COR-L47 (cell line): Measurements from ENCODE around the gene SMAD3.

Source experiments
- DNase-seq: peaks from one replicate; lab custom pipeline; 2025; lab: John Stamatoyannopoulos, UW

Gene SMAD3

DNA sequence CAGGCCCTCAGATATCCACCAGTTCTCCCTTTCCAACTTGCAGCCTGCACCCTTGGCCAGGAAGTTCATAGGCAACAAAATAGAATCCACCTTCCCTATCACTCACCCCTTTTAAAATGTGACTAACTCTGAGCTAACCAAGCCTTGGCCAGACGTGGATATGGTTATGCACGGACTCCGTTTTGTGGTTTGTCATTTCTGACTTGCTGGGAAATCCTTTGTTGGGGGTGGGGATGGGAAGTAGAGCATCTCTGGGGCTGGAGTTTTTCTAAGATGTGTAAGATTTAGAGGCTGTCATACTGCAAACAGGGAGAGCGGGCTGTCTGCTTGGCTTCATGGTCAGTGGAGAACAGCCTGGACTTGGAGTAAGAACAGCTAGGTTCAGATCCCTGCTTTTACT lies 62.6 kb downstream of the SMAD3 start:
- no peak for DNase-seq

DNA sequence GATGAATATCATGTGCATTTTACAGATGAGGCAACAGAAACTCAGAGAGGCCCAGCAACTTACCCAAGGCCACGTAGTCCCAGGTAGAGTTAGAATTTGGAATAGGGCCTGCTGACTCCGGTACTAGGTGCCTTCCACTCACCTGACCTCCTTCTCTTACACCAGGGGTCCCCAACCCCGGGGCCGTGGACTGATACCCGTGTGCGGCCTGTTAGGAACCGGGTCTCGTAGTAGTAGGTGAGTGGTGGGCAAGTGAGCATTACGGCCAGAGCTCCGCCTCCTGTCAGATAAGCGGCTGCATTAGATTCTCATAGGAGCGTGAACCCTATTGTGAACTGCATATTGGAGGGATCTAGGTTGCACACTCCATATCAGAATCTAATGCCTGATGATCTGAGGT lies 64.8 kb downstream of the SMAD3 start:
- DNase-seq = no peak

DNA sequence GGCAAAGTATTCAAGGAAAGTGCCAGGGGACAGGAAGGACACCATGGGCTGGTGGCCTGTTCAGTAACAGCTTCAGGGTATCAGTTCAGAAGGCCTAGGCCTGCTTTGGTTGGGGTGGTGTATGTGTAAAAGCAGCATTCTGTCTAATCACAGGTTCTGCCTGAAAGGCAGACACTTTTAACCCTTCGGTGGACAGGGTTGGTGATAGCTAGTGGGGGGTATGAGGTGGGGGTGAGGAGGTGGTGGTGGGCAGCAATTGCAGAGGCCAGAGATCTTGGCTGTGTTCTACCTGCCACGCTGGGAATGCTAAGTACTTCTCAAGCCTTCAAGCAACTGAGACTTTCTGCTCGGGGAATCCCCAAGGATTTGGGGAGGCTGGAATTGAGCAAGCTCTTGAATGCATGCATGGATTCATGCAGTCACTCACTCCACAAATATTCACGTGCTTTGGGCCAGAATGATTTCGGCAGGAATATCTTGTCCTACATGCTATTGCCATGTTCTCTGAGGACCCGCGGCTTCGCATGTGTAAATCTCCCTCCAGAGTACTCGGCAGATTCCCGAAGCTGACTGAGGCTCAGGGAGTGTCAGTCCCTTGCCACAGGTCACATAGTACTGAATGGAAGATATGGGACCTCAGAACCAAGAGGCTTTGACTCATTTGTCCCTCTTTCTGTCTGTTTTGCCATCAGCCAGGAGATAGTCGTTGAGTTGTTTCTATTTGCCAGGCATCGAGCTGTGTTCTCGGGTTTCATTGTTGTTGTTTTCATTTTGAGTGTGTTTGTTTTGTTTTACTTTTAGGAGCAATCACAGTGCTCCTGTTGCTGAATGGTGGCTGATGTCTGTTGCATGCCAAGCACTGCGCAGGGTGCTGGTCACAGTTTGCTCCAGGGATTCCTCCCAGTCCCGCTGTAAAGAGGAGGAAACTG lies 65.5 kb downstream of the SMAD3 start:
- DNase-seq = no peak

DNA sequence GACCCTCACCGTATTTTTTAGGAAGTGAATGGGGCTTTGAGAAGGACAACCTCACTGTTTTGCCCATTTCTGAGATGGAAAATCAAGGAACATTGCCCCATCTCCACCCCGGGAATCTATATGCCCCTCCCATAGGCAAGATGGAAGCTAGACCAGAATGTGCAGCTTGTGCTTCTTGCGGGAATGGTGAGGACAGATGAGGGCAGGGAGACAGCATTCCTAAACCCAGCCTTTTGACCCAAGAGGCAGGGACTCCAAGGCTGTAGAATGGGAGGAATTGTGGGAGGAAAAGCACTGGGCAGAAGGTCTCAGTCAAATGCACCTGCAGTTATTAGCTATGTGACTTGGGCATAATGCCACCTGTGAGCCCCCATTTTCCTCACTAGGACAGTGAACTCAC lies 66.9 kb downstream of the SMAD3 start:
- DNase-seq = no peak

DNA sequence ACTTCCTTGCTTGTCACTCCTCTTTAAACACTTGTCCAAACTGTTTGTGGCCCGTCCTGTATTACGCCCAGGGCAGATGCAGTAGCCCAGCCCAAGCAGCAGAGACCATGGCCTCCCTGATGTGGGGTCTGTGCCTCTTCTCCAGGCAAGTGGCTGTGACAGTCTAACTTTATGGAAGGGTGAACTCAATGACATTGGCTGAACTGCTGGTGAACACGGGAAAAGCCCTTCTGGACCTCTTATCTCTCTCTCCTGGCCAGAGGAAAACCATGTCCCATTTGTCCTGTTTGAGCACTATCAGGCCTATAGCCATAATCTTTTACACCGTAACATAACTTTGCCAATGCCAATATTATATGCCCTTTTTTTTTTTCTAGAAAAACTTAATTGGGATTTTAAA lies 67.6 kb downstream of the SMAD3 start:
- no peak for DNase-seq

DNA sequence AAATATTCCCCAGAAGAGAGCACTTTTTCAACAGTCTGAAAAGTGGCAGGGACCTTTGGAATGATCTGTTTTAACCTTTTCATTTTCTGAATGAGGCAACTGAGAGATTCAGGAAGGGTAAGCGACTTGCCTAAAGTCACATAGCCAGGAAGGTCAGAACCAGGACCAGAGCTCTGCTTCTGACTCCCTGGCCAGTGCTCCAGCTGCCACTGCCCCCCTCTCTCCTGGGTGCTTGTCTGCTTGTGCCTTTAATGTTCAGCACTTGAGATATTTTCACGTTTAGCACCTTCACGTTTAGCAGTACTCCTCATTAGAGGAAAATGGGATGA lies 68.3 kb downstream of the SMAD3 start:
- no peak for DNase-seq

DNA sequence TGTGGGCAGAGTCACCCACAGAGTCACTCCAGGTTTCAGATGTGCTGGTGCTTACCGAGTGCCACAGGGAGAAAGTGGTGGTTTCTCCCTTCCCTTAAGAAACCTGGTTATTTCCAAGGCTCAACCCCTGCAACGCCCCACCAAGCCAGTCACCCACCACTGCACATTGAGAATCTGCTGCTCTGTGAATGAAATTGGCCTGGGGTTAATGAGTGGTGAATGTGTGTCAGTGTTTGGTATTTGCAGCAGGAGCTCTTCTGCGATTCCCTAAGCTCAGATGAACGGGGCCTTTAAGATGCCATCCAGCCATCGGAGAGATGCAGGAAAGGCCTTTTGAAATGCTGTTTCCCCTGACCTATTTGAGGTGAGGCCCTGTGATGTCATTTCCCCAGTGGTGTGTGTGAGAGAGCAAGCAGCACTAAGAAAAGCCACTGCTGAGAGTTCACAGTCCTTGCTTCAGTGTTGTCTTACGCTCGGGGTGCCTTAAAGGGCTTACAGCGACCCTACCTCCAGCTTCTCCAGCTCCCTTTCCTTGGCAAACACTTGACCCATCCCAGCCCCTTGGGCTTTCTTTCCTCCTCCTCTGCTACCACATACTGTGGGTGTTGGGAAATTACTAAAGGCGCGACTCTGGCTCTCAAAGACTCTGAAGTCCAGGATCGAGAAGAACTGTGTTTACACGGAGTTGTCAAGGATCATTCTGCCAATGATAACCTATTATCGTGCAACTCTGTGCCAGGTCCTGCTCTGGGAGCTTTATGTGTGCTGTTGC lies 68.9 kb downstream of the SMAD3 start:
- DNase-seq = no peak

DNA sequence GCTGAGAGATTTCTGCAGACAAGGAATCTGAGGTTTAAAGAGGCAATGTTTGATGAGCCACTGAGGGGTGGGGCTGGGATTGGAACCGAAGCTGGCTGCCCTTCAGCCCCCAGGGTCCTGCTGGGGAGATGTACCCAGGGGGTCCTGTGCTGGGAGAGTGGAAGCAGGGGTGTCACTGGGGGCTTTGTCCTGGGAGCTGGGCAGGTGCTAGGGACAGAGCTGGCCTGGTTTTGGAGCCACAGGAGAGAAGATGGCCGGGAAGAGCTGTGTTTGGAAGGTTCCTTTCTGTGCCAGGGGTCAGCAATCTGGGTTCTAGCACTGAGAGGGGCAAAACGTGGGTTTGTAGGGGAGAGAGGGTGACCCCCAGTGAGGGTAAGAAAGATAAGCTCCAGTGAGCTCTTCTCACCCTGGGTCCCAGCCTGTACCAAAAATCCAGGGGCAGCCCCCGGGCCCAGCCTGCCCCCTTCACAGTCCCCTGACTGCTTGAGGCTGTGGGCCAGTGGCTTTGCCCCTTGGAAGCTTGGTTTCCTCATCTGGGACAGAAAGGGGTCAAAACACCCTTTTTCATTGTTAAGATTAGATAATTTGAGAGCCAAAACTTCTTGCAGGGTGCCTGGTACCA lies 69.6 kb downstream of the SMAD3 start:
- DNase-seq = no peak

DNA sequence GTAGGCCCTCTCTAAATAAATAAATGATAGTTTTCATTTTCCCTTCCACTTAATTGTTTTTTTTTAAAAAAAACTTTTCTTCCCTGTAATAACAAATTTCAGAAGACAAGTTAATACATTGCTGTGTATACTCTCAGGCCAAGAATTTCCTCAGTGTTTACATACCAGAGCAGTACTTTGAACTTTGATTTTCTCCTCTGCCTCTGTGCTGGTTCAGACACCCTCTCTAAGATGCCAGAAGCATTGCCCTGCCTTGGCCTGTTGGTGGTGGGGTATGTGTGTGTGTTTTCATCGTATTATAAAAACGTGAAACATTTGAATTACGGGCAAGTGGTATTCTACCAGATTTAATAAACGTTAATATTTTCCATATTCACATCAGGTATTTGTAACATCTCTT lies 70.1 kb downstream of the SMAD3 start:
- DNase-seq = no peak

DNA sequence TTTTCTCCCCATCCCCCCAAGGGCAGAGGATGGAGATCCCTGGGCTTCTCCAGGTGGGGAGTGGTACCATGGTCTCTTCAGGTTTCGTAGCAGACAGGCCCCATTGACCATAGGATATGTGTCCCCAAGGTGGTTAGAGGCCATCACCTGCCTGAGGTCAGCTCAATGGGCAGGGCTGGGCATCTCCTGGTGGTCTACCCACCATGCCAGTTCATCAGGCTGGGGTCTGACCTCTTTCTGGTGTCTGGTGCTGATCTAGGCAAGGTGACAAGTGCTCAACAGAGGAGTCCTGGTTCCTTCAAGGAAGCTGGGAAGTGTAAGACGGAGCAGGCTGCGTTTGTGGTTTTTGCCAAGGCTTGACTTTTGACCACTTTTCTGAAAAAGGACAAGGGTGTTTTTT lies 71.4 kb downstream of the SMAD3 start:
- DNase-seq = no peak

DNA sequence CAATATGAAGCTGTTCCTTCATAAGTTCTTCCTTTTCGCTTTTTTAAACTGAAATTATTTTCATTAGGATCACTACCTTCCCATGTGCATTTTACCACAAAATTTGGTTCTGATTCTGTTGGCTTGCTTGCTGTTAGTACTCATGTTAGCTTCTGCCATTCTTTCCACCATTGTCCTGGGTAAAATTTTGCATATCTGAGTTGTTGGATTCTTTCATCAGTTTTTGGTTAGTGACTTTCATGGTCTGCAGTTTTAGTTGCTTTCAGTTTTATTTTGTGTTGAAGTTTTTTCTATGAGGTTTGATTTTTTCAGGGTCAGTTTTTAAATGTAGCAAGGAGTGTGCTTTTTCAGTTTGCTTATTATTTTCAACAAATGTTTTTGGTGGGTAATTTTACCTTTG lies 71.9 kb downstream of the SMAD3 start:
- no peak for DNase-seq

DNA sequence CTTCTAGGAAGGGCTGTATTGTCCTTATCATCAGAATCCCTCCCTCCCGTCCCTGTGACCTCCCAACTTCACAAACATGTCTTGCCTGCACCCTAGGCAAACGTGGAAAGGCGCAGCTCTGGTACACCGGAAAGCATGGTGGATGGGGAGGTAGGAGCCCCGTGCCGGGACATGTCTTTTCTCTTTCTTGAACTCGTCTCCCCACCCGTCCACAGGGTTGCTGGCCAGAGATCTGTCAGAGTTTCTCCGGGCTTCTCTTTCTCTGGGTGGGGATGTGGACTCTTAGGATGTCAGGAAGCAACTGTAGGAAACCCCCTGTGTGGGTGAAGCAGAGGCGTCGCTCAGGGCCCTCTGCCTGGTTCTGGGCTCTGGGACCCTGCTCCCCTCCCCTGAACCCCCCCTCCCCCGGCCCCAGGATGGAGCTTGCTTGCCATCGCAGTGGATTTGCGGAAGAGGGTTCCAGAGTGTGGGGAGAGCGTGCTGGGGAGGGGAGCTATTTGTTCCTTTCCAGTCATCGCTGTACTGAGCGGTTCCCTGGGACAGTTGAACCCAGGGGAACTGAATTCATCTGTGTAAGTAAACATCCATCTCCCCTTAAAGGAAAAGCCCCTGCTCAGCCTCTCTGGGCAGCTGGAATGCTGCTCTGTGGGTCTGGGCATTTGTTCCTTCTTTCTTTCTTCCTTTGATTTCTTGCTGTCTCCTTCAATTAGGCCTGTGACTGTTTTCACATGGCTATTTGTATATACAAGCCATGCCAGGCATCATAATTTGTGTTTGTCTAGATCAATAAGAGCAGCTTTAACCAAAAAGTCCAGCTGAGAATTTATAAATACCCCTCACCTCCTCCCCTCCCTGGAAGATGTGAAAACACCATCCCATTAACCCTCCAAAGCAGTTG lies 72.8 kb downstream of the SMAD3 start:
- no peak for DNase-seq

DNA sequence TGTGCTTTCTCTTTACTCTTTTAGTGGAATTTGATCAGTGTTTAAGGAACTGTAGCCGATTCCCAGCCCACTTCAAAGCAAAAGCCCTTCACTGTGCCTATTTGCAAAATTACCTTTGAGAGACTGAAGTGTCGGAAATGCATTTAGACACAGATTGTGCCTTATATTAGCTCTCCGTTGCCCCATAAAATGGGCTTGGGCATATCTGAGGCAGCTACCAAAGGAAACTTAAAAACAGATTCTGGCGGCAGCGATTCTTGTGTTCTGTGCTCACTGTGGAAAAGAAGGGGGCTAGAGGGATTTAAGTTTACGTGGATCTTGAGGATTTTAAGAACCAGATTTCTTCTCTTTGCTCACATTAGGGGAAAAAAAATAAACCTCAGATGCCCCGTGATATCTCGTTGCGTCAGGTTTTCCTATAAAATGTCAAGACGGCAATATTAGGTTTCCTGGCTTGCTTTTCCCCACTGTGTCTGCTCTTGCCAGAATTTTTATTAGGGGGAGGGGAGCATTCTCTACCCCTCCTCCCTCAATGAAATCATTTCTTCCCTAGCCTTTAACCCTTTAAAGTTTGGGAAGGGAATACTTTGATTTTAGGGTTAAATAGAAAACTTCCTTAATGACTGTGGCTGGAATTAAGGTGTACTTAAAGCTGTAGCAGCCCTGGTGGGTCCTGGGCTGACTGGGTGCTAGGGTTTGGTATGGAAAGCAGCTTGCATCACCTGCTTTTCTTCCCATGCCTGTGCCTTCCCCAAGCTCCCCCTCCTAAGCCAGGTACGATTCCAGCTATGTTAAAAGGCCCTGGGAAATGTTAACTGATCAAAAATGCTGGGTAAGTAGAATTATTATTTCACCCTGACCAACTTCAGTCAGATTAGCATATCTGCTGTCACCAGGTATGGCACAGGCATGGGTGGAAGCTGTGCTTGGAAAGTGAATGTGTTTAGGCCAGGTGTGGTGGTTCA lies 73.8 kb downstream of the SMAD3 start:
- DNase-seq = no peak

DNA sequence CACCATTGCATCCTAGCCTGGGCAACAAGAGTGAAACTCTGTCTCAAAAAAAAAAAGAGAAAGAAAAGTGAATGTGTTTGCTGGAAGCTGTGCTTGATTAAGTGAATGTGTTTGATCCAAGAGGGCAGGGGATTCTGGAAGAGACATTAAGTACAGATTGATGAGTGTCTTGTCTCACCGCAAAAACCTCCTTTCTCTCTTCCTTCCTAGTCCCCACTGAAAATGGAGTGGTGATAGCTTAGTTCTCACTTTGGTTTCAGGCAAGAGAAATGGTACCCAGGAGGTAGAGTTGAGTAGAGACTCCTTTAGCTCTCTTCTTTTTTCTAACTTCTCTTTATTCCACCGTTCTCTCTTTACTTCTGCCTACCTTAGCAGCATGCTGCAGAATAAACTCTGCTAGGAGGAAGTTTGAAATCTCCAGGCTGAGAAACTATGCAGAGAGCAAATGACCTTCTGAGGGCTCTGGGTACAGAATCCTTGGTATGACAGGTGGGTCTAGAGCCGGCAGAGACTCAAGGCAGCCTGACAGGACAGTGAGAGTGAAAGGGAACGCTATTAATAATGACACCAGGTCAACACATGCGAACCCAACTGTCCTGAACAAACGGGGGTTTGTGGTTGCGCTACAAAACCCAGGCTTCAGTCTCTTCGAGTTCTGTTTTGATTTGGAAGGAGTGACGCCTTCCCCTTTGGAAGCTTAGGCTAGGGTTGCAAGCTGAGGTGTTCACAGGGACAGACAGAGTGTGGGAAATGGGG lies 74.9 kb downstream of the SMAD3 start:
- DNase-seq = no peak

DNA sequence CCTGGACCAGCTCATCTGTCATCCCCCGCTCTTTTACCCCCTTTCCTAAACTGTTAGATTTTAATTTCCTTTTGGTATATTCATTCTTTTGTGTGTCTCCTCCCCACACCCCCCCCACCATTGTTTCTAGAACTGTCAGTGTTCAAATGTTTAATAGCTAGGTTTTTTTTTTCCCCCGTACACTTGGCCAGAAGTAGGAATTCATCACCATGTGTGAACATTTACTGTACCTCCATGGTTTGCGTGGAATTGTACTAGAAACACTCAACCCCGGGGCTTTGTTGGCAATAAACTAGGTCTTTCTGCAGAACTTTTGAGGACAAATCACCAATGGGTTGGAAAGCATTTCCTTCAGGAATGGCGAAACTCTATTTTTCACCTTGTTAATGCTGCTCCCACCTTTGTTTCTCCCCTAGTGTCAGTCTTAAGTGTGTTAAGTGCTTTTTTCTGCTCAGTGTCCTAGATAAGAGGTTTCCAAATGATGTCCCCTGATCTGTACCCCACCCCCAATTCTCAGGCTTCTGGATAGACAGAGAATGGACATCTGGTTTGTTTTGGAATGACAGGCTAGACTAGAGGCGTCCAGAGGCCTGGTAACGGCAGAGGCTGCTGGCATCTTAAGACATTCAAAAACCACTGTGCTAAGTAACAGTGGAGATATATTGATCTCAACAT lies 76.8 kb downstream of the SMAD3 start:
- DNase-seq = no peak

DNA sequence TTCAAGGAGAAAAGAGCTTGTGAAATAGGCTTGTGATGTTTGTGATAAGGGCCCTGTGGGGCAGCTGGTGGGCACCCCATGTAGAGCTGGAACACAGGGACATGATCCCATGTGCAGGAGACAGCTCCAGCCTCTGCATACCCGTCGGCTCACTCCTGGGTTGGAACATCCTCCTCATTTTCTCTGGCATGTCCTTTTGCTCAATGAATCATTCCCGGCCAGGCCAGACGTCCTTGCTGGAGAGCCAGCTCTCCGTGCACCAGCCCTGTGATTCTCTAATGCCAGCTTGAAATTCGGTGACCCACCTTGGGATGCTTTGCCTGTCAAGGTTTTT lies 77.3 kb downstream of the SMAD3 start:
- no peak for DNase-seq

DNA sequence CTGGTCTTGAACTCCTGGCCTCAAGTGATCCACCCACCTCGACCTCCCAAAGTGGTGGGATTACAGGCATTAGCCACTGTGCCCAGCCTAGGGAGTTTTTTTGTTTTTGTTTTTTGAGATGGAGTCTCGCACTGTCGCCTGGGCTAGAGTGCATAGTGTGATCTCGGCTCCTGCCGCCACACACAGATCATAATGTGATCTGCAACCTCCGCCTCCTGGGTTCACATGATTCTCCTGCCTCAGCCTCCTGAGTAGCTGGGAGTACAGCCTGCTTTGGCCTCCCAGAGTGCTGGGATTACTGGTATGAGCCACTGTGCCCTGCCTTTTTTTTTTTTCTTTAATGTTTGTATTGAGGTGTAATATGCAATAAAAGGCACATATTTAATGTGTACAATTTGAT lies 78.2 kb downstream of the SMAD3 start:
- DNase-seq = no peak

DNA sequence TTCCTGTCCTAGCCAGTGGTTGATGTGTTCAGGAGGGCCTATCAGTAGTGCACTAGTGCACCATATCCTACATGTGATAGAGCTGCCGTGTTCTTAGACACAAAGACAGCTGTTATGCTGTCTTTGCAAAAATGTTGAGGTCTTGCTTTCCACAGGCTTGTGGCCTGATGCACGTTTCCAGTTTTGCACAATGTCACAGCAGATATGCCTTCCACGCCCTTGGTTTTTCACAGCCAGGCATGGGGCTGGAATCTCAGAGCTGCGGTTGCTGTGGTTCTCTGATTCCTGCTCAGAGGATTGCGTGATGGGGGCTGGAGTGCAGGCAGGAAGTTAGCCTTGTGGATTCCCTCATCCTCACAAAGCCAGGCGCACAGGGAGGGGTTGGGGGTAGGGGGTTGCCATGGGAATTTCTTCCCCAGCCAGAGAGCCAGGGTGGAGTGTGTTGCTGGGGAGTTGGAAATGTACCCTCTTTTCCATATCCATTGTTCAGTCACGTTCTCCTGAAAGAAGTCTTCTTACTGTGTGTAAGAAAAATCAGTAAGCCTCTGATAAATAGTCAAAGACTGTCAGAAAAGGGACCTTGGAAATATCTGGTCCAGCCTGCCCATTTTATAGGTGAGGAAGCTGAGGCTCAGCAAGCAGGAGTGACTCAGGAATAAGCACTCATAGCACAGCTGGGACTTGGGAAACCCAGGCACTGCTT lies 79.4 kb downstream of the SMAD3 start:
- no peak for DNase-seq

DNA sequence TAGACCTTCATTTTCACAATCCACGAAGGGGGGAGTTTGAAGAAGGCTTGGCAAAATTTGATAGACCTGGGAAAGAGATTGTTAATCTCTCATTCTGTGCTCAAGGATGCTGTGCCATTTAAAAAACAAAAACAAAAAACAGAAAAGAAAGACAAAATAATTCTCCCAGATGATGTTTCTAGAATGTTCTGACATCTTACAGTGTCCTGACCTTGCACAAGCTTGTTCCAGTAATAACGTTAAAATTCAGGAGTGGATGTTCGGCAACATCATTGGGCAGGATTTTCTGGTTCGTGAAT lies 79.9 kb downstream of the SMAD3 start:
- no peak for DNase-seq
